ENCODE measurements around the gene ZNF407. TPM values are rescaled to one million over a fixed set of nuclear protein-coding genes. Genes with fewer than 3 reads are reported as not detected.

Gene ZNF407
- total and polyA plus RNA-seq, 2 experiments from 2014 or later, result 2.1 to 10.4 TPM

DNA sequence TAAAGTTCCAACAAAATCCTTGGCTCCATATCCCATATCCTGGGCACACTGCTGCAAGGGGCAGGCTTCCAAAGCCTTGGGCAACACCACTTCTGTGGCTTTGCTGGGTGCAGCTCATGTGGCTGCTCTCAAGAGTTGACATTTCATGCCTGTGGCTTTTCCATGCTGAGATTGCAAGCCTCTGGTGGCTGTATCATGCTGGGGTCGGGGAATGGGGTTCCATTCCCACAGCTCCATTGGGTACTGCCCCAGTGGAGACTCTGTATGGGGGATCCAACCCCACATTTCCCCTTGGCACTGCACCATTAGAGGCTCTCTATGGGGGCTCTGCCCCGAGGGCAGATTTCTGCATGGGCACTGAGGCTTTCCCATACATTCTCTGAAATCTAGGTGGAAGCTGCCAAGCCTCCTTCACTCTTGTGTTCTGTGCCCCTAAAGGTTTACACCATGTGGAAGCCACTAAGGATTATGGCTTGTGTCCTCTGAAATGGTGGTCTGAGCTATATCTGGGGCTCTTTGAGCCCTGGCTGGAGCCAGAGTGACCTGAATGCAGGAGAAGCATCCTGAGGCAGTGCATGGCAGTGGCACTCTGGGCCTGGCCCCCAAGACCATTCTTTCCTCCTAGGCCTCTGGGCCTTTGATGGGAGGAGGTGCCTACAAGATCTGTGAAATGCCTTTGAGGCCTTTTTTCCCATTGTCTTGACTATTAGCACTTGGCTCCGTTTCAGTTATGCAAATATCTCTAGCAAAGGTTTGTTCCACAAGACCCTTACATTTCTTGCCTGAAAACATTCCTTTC is 503.4 kb downstream of the ZNF407 start:
- no peaks in the 10 kb centered on the region; the same call in 1 of the 2 replicates for H3K36me3 ChIP-seq (ENCODE audit: insufficient read depth)
- Mint-ChIP-seq H3K27ac (no peak overlapping the region), H3K4me3 (no peak overlapping the region), H3K4me1 (no peaks in the 10 kb centered on the region), H3K27me3 (ENCODE audit: insufficient read depth, low read depth, poor library complexity) (no peaks in the 10 kb centered on the region), H3K9me3 (peaks cover 28% of the 10 kb centered on the region), H3K36me3 (ENCODE audit: low read depth) (peaks cover 10% of the 10 kb centered on the region)
- no peak for DNase-seq (ENCODE audit: low spot score)
- no peaks in the 10 kb centered on the region for H3K4me1 ChIP-seq (ENCODE audit: insufficient read depth)
- no peaks in the 10 kb centered on the region for H4K20me1 ChIP-seq (replicated peaks; ENCODE audit: insufficient read depth)
- H3K79me2 ChIP-seq (replicated peaks; ENCODE audit: insufficient read depth), result no peaks in the 10 kb centered on the region
- H3K27me3 ChIP-seq (ENCODE audit: insufficient read depth), result no peaks in the 10 kb centered on the region
- TF ChIP-seq JUNB (IDR thresholded peaks at IDR 0.05; ENCODE audit: unreplicated experiment), result no peak
- TF ChIP-seq, protein P1, sequence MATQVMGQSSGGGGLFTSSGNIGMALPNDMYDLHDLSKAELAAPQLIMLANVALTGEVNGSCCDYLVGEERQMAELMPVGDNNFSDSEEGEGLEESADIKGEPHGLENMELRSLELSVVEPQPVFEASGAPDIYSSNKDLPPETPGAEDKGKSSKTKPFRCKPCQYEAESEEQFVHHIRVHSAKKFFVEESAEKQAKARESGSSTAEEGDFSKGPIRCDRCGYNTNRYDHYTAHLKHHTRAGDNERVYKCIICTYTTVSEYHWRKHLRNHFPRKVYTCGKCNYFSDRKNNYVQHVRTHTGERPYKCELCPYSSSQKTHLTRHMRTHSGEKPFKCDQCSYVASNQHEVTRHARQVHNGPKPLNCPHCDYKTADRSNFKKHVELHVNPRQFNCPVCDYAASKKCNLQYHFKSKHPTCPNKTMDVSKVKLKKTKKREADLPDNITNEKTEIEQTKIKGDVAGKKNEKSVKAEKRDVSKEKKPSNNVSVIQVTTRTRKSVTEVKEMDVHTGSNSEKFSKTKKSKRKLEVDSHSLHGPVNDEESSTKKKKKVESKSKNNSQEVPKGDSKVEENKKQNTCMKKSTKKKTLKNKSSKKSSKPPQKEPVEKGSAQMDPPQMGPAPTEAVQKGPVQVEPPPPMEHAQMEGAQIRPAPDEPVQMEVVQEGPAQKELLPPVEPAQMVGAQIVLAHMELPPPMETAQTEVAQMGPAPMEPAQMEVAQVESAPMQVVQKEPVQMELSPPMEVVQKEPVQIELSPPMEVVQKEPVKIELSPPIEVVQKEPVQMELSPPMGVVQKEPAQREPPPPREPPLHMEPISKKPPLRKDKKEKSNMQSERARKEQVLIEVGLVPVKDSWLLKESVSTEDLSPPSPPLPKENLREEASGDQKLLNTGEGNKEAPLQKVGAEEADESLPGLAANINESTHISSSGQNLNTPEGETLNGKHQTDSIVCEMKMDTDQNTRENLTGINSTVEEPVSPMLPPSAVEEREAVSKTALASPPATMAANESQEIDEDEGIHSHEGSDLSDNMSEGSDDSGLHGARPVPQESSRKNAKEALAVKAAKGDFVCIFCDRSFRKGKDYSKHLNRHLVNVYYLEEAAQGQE (IDR thresholded peaks at IDR 0.05; ENCODE audit: unreplicated experiment), result no peak
- TF ChIP-seq EZH2 (IDR thresholded peaks at IDR 0.05; ENCODE audit: low read depth, unreplicated experiment), result no peak
- TF ChIP-seq ZNF114 (CRISPR knock-in tag; IDR thresholded peaks at IDR 0.05), result no peak
- TF ChIP-seq, protein P2, sequence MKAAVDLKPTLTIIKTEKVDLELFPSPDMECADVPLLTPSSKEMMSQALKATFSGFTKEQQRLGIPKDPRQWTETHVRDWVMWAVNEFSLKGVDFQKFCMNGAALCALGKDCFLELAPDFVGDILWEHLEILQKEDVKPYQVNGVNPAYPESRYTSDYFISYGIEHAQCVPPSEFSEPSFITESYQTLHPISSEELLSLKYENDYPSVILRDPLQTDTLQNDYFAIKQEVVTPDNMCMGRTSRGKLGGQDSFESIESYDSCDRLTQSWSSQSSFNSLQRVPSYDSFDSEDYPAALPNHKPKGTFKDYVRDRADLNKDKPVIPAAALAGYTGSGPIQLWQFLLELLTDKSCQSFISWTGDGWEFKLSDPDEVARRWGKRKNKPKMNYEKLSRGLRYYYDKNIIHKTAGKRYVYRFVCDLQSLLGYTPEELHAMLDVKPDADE (IDR thresholded peaks at IDR 0.05), result no peak
- no peak for TF ChIP-seq ZNF331 (CRISPR knock-in tag; IDR thresholded peaks at IDR 0.05; ENCODE audit: low read depth)
- TF ChIP-seq STAT1 (IDR thresholded peaks at IDR 0.05; ENCODE audit: unreplicated experiment), result no peak
- TF ChIP-seq NANOG (IDR thresholded peaks at IDR 0.05; ENCODE audit: borderline replicate concordance), result no peak
- TF ChIP-seq CREB1 (CRISPR knock-in tag; IDR thresholded peaks at IDR 0.05; ENCODE audit: low read depth), result no peak
- TF ChIP-seq, protein P3, sequence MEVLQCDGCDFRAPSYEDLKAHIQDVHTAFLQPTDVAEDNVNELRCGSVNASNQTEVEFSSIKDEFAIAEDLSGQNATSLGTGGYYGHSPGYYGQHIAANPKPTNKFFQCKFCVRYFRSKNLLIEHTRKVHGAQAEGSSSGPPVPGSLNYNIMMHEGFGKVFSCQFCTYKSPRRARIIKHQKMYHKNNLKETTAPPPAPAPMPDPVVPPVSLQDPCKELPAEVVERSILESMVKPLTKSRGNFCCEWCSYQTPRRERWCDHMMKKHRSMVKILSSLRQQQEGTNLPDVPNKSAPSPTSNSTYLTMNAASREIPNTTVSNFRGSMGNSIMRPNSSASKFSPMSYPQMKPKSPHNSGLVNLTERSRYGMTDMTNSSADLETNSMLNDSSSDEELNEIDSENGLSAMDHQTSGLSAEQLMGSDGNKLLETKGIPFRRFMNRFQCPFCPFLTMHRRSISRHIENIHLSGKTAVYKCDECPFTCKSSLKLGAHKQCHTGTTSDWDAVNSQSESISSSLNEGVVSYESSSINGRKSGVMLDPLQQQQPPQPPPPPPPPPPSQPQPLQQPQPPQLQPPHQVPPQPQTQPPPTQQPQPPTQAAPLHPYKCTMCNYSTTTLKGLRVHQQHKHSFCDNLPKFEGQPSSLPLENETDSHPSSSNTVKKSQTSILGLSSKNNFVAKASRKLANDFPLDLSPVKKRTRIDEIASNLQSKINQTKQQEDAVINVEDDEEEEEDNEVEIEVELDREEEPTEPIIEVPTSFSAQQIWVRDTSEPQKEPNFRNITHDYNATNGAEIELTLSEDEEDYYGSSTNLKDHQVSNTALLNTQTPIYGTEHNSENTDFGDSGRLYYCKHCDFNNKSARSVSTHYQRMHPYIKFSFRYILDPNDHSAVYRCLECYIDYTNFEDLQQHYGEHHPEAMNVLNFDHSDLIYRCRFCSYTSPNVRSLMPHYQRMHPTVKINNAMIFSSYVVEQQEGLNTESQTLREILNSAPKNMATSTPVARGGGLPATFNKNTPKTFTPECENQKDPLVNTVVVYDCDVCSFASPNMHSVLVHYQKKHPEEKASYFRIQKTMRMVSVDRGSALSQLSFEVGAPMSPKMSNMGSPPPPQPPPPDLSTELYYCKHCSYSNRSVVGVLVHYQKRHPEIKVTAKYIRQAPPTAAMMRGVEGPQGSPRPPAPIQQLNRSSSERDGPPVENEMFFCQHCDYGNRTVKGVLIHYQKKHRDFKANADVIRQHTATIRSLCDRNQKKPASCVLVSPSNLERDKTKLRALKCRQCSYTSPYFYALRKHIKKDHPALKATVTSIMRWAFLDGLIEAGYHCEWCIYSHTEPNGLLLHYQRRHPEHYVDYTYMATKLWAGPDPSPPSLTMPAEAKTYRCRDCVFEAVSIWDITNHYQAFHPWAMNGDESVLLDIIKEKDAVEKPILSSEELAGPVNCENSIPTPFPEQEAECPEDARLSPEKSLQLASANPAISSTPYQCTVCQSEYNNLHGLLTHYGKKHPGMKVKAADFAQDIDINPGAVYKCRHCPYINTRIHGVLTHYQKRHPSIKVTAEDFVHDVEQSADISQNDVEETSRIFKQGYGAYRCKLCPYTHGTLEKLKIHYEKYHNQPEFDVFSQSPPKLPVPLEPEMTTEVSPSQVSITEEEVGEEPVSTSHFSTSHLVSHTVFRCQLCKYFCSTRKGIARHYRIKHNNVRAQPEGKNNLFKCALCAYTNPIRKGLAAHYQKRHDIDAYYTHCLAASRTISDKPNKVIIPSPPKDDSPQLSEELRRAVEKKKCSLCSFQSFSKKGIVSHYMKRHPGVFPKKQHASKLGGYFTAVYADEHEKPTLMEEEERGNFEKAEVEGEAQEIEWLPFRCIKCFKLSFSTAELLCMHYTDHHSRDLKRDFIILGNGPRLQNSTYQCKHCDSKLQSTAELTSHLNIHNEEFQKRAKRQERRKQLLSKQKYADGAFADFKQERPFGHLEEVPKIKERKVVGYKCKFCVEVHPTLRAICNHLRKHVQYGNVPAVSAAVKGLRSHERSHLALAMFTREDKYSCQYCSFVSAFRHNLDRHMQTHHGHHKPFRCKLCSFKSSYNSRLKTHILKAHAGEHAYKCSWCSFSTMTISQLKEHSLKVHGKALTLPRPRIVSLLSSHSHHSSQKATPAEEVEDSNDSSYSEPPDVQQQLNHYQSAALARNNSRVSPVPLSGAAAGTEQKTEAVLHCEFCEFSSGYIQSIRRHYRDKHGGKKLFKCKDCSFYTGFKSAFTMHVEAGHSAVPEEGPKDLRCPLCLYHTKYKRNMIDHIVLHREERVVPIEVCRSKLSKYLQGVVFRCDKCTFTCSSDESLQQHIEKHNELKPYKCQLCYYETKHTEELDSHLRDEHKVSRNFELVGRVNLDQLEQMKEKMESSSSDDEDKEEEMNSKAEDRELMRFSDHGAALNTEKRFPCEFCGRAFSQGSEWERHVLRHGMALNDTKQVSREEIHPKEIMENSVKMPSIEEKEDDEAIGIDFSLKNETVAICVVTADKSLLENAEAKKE (CRISPR knock-in tag; IDR thresholded peaks at IDR 0.05), result no peak
- no peak for TF ChIP-seq EZH2phosphoT487 (IDR thresholded peaks at IDR 0.05; ENCODE audit: unreplicated experiment)
- TF ChIP-seq, protein P4, sequence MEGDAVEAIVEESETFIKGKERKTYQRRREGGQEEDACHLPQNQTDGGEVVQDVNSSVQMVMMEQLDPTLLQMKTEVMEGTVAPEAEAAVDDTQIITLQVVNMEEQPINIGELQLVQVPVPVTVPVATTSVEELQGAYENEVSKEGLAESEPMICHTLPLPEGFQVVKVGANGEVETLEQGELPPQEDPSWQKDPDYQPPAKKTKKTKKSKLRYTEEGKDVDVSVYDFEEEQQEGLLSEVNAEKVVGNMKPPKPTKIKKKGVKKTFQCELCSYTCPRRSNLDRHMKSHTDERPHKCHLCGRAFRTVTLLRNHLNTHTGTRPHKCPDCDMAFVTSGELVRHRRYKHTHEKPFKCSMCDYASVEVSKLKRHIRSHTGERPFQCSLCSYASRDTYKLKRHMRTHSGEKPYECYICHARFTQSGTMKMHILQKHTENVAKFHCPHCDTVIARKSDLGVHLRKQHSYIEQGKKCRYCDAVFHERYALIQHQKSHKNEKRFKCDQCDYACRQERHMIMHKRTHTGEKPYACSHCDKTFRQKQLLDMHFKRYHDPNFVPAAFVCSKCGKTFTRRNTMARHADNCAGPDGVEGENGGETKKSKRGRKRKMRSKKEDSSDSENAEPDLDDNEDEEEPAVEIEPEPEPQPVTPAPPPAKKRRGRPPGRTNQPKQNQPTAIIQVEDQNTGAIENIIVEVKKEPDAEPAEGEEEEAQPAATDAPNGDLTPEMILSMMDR (conservative IDR thresholded peaks at IDR 0.05; ENCODE audit: low read depth in 2 of 2), result no peak
- no peak for TF ChIP-seq POLR2AphosphoS5 (IDR thresholded peaks at IDR 0.05; ENCODE audit: low read depth)
- no peak overlapping the region for H2AFZ ChIP-seq
- H3K4me2 ChIP-seq, result no peak overlapping the region
- H3K27ac ChIP-seq (ENCODE audit: low read depth), result no peak overlapping the region
- H3K9me2 ChIP-seq (ENCODE audit: insufficient read depth), result peaks cover 5% of the 10 kb centered on the region; the same call in 1 of the 2 replicates
- H3K4me3 ChIP-seq, result no peak overlapping the region
- no peaks in the 10 kb centered on the region for H3F3A ChIP-seq (replicated peaks; ENCODE audit: low read depth)
- ATAC-seq, result no peak
